IMR-90 (cell line): ENCODE results near the gene SERPINE2. TPM values are rescaled to one million over a fixed set of nuclear protein-coding genes. Genes with fewer than 3 reads are reported as not detected.

Experiments
- ATAC-seq: fragments of 200-7000 bp; cut with Tn5 transposase; 2 replicates; pipeline ENCODE4 v1.9.1; 2020; ENCODE audit warnings: low read depth, mild to moderate bottlenecking, moderate library complexity
- BruUV-seq: library from RNA; stranded (reverse); fragments of 400-500 nt; replicated peaks from 2 replicates; lab custom pipeline; 2021; lab: Mats Ljungman, UMichigan
- CTCF ChIA-PET: fragments of 300-600 bp; formaldehyde crosslinking; extraction: SDS; loops from one replicate; lab custom pipeline; 2021; ENCODE audit warnings: antibody characterized with exemption; lab: Yijun Ruan, JAX
- POLR2A ChIA-PET: fragments of 300-600 bp; sonication (Branson Sonifier 250); formaldehyde crosslinking; loops from one replicate; lab custom pipeline; 2022; ENCODE audit warnings: antibody characterized with exemption; ENCODE audit not compliant: unreplicated experiment; lab: Charles Lee
- DNase-seq: peaks from one replicate; pipeline ENCODE4 v3.0.0; 2013
- H2AFZ ChIP-seq: replicated peaks from 2 replicates; pipeline ENCODE3; 2013; ENCODE audit warnings: low read length, mild to moderate bottlenecking; ENCODE audit not compliant: poor library complexity
- H2AK5ac ChIP-seq: 2 replicates; pipeline ENCODE4 v1.6.1; 2013; ENCODE audit warnings: low read depth, low read length, inconsistent platforms
- H2AK9ac ChIP-seq: replicated peaks from 2 replicates; pipeline ENCODE3; 2013; ENCODE audit warnings: mild to moderate bottlenecking, low read depth, low read length, moderate library complexity; ENCODE audit not compliant: poor library complexity
- H2BK120ac ChIP-seq: 2 replicates; pipeline ENCODE4 v1.6.1; 2013; ENCODE audit warnings: low read depth, low read length, inconsistent platforms
- H2BK15ac ChIP-seq: 3 replicates; pipeline ENCODE4 v1.6.1; 2013; ENCODE audit warnings: low read depth, low read length, inconsistent platforms
- H2BK20ac ChIP-seq: 2 replicates; pipeline ENCODE4 v1.6.1; 2013; ENCODE audit warnings: low read depth, mild to moderate bottlenecking, inconsistent platforms, low read length, moderate library complexity
- H2BK5ac ChIP-seq: 2 replicates; pipeline ENCODE4 v1.6.1; 2013; ENCODE audit warnings: mild to moderate bottlenecking, low read depth, low read length, inconsistent platforms; ENCODE audit not compliant: poor library complexity, severe bottlenecking
- H3K14ac ChIP-seq: replicated peaks from 2 replicates; pipeline ENCODE4 v1.6.1; 2013; ENCODE audit warnings: low read depth, low read length, inconsistent platforms
- H3K18ac ChIP-seq: 2 replicates; pipeline ENCODE4 v1.6.1; 2013; ENCODE audit warnings: low read depth, low read length, control low read depth
- H3K23ac ChIP-seq: 2 replicates; pipeline ENCODE4 v1.6.1; 2013; ENCODE audit warnings: low read depth, low read length, inconsistent platforms
- H3K27ac ChIP-seq: 2 replicates; pipeline ENCODE4 v1.5.1; 2013; ENCODE audit warnings: mild to moderate bottlenecking, control low read depth, low read length; ENCODE audit not compliant: insufficient read depth
- H3K27me3 ChIP-seq: 2 replicates; pipeline ENCODE4 v1.6.1; 2013; ENCODE audit warnings: low read length; ENCODE audit not compliant: control insufficient read depth, insufficient read depth
- H3K36me3 ChIP-seq: 2 replicates; pipeline ENCODE4 v1.6.1; 2013; ENCODE audit warnings: low read length, mixed read lengths; ENCODE audit not compliant: control insufficient read depth, insufficient read depth
- H3K4ac ChIP-seq: 2 replicates; pipeline ENCODE4 v1.6.1; 2013; ENCODE audit warnings: low read depth, low read length, inconsistent platforms
- H3K4me1 ChIP-seq: 2 replicates; pipeline ENCODE4 v1.6.1; 2013; ENCODE audit warnings: low read length, mixed read lengths; ENCODE audit not compliant: control insufficient read depth, insufficient read depth
- H3K4me2 ChIP-seq: 2 replicates; pipeline ENCODE4 v1.6.1; 2013; ENCODE audit warnings: low read depth, mild to moderate bottlenecking, control low read depth, low read length, moderate library complexity
- H3K4me3 ChIP-seq: 2 replicates; pipeline ENCODE4 v1.5.1; 2013; ENCODE audit warnings: low read depth, mild to moderate bottlenecking, control low read depth, low read length, moderate library complexity; ENCODE audit not compliant: insufficient read depth
- H3K56ac ChIP-seq: 2 replicates; pipeline ENCODE4 v1.6.1; 2013; ENCODE audit warnings: low read length, inconsistent platforms; ENCODE audit not compliant: insufficient read depth; ENCODE audit errors: extremely low read depth
- H3K79me1 ChIP-seq, 2 experiments: 2 replicates each; pipeline ENCODE4 v1.6.1; 2013; ENCODE audit warnings: low read length in 2 of 2, inconsistent platforms in 1 of 2, low read depth in 1 of 2
- H3K9ac ChIP-seq: 2 replicates; pipeline ENCODE4 v1.6.1; 2013; ENCODE audit warnings: low read depth, low read length, control low read depth
- H3K9me1 ChIP-seq: 2 replicates; pipeline ENCODE4 v1.6.1; 2013; ENCODE audit warnings: low read length, inconsistent platforms; ENCODE audit not compliant: insufficient read depth
- H3K9me3 ChIP-seq: 2 replicates; pipeline ENCODE4 v1.6.1; 2013; ENCODE audit warnings: low read length; ENCODE audit not compliant: control insufficient read depth, insufficient read depth
- H4K20me1 ChIP-seq: 2 replicates; pipeline ENCODE4 v1.6.1; 2013; ENCODE audit warnings: low read length, inconsistent platforms; ENCODE audit not compliant: insufficient read depth
- H4K5ac ChIP-seq: 2 replicates; pipeline ENCODE4 v1.6.1; 2013; ENCODE audit warnings: mild to moderate bottlenecking, low read depth, low read length, control low read depth
- H4K8ac ChIP-seq, 2 experiments: 2 replicates each; pipeline ENCODE4 v1.6.1; 2013; ENCODE audit warnings: low read depth in 2 of 2, low read length in 2 of 2, control low read depth in 1 of 2, inconsistent platforms in 1 of 2
- H4K91ac ChIP-seq: 2 replicates; pipeline ENCODE4 v1.6.1; 2013; ENCODE audit warnings: low read depth, low read length, inconsistent platforms; ENCODE audit not compliant: insufficient read depth
- SMC3 ChIP-seq: fragments of 150-350 bp; IDR thresholded peaks from 2 replicates; pipeline ENCODE4 v1.6.1; 2016; ENCODE audit warnings: low read depth, mild to moderate bottlenecking, antibody characterized with exemption, low read length, moderate library complexity
- WGBS, 2 experiments: methylation state at CpG; one replicate each; pipeline versions ENCODE4 v1.1.5 to v1.1.7; 2013; ENCODE audit warnings: missing lambda C conversion rate in 2 of 2; ENCODE audit not compliant: insufficient read length in 1 of 2; ENCODE audit errors: extremely low coverage in 2 of 2; 5-methylcytosine and 5-hydroxymethylcytosine counted together
- dilution Hi-C: fragments of 300-500 bp; cut with HindIII; formaldehyde crosslinking; loops from one replicate; pipeline ENCODE4 v1.14.3; 2018; ENCODE audit warnings: low sequenced_read_pairs; ENCODE audit not compliant: unreplicated experiment
- in situ Hi-C: fragments of 300-500 bp; cut with MboI; formaldehyde crosslinking; loops from 3 replicates; pipeline ENCODE4 v1.14.3; 2019; ENCODE audit warnings: low sequenced_read_pairs, inconsistent platforms, mixed read lengths
- intact Hi-C: fragments of 100-400 bp; cut with micrococcal nuclease; formaldehyde crosslinking; loops from 2 replicates; pipeline ENCODE4 v1.10.0; 2022
- polyA plus RNA-seq, 3 experiments: library from polyadenylated mRNA; depleted of rRNA; stranded (reverse); fragments of >200 nt; gene quantifications; 2 replicates each; pipeline ENCODE4 v1.2.3, GENCODE V29; 2012; ENCODE audit warnings: low replicate concordance in 1 of 3
- total RNA-seq: library from RNA; depleted of rRNA; stranded (reverse); fragments of >200 nt; gene quantifications from 2 replicates; pipeline ENCODE4 v1.2.3, GENCODE V29; 2012

SERPINE2 gene
- total and polyA plus RNA-seq, 2 of the 4 experiments (the other 2 are of a cell fraction), result 24.0 to 62.7 TPM

DNA sequence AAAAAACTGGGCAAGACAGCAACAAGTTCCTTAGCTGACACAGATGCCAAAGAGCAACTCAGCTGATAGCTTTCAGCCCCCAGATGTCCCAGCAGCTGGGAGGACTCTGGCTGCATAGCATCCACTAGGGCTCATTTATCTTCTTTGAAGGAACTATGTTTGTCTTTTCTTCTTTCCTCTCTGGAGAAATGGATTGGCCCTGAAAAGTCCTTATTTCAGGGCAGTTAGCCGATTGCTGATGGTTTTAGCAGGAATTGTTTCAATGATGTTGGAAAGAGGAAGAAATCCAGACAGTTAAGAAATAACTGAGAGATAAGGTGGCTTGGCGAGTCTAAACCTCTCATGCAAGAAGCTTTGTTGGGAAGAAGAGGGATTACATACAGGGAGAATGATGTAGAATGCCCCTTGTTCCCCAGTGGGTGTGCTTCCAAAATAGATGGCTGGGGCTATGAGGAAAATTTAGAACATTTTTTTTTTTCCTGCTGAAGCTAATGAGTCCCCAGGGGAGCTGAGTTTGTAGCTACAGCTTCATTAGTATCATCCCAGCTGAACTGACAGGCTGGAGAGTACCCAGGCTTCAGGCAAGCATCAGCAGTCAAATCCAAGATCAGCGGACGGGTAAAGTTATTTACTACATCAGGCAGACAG lies 33.6 kb upstream of the SERPINE2 start:
- dilution Hi-C loops, result no loop called here
- CTCF ChIA-PET, result interaction anchor here (0.9 to 1.2 kb wide), 2 partner anchors 10 to 11 kb away, joined by 3 to 4 read pairs; no protein-coding TSS in a partner anchor
- H3K27me3 ChIP-seq, result peaks cover 3% of the 10 kb centered on the region; the same call in 1 of the 2 replicates

More for the DNA sequence above, 33.6 kb upstream of the SERPINE2 start:
- H3K9me1 ChIP-seq, result 0 out of 2 replicates have a peak, but pooled peaks cover under 1% of the 10 kb centered on the region
- H3K4me2 ChIP-seq, result no peak overlapping the region
- ATAC-seq (peak; percentile 27), DNase-seq (peak; percentile 14)
- in situ Hi-C loops (no loop called here), intact Hi-C loops (no loop called here)
- H2BK15ac ChIP-seq, result no peak overlapping the region
- no peak overlapping the region for H4K91ac ChIP-seq
- H2AFZ ChIP-seq, result no peak overlapping the region
- WGBS, 2 experiments, result 20% methylated on average over 1 of the region's 4 CpGs; no CpG with 5 or more reads in 1 of the 2 experiments
- H4K5ac ChIP-seq, result no peak overlapping the region; the same call in 1 of the 2 replicates
- no peak overlapping the region for H2BK120ac ChIP-seq
- H4K8ac ChIP-seq, result no peak overlapping the region
- no peak for TF ChIP-seq SMC3
- H3K14ac ChIP-seq, result no peak overlapping the region
- no peaks in the 10 kb centered on the region for H3K9me3 ChIP-seq
- H3K23ac ChIP-seq, result no peak overlapping the region
- no peak overlapping the region for H3K4ac ChIP-seq
- H4K20me1 ChIP-seq, result no peaks in the 10 kb centered on the region
- H3K18ac ChIP-seq, result no peak overlapping the region
- H3K4me3 ChIP-seq, result no peak overlapping the region
- no peaks in the 10 kb centered on the region for H3K36me3 ChIP-seq
- POLR2A ChIA-PET, result no interaction called here
- H2AK5ac ChIP-seq, result no peak overlapping the region
- H3K4me1 ChIP-seq, result peaks cover 2% of the 10 kb centered on the region; the same call in 1 of the 2 replicates
- no peaks in the 10 kb centered on the region for H3K79me1 ChIP-seq
- no peak overlapping the region for H3K9ac ChIP-seq
- BruUV-seq, result no TSS peak
- no peak overlapping the region for H3K56ac ChIP-seq
- 0 out of 2 replicates have a peak overlapping the region, but pooled peaks have one; percentile 0 for H2BK20ac ChIP-seq
- H2BK5ac ChIP-seq, result no peak overlapping the region
- H2AK9ac ChIP-seq, result no peak overlapping the region
- no peak overlapping the region for H3K27ac ChIP-seq
